HG03196 (cell line): ENCODE measurements around the gene ZNF143.
"Not testable (repeated sequence)": the region's sequence is repeated elsewhere in the genome, so short reads cannot be mapped to it uniquely, and the experiment has no call there.

Experiments used
- ATAC-seq: cut with Tn5 transposase; IDR thresholded peaks from one replicate; pipeline ENCODE4 v1.9.1; 2021; ENCODE audit not compliant: unreplicated experiment

The ZNF143 gene

GRCh38 chr11:9460322-9461062, at the start of gene ZNF143:
Gene ZNF143, plus strand, starts transcription at chr11:9461012. Its CDS starts 10,297 bp downstream, at chr11:9471309.
- ATAC-seq = peak; percentile 90

GRCh38 chr11:9428706-9429105, 32.1 kb upstream of the ZNF143 start:
- no peak for ATAC-seq

- no peak for ATAC-seq
Observed at GRCh38 chr11:9438611-9439010, 22.2 kb upstream of the ZNF143 start.

GRCh38 chr11:9446230-9446629, 14.6 kb upstream of the ZNF143 start:
- ATAC-seq = no peak

GRCh38 chr11:9448576-9449352, 12.0 kb upstream of the ZNF143 start:
- no peak for ATAC-seq

- ATAC-seq = not testable (repeated sequence)
Observed at GRCh38 chr11:9452023-9452422, 8.8 kb upstream of the ZNF143 start.

GRCh38 chr11:9455722-9456121, 5.1 kb upstream of the ZNF143 start:
- ATAC-seq = no peak

- ATAC-seq = no peak
Observed at GRCh38 chr11:9459667-9460321, 1.0 kb upstream of the ZNF143 start.

- ATAC-seq = peak; percentile 57
Observed at GRCh38 chr11:9461063-9461759, 399 bp downstream of the ZNF143 start.

GRCh38 chr11:9461760-9462134, 935 bp downstream of the ZNF143 start:
- ATAC-seq = no peak

GRCh38 chr11:9462172-9462799, 1.5 kb downstream of the ZNF143 start:
- no peak for ATAC-seq

- ATAC-seq = no peak
Observed at GRCh38 chr11:9462806-9463537, 2.2 kb downstream of the ZNF143 start.

- no peak for ATAC-seq
Observed at GRCh38 chr11:9470765-9471164, 10.0 kb downstream of the ZNF143 start.

GRCh38 chr11:9473408-9473807, 12.6 kb downstream of the ZNF143 start:
- ATAC-seq = no peak

- no peak for ATAC-seq
Observed at GRCh38 chr11:9479899-9480298, 19.1 kb downstream of the ZNF143 start.

- ATAC-seq = no peak
Observed at GRCh38 chr11:9489080-9489765, 28.4 kb downstream of the ZNF143 start.

- ATAC-seq = no peak
Observed at GRCh38 chr11:9490376-9490775, 29.6 kb downstream of the ZNF143 start.

GRCh38 chr11:9493492-9493891, 32.7 kb downstream of the ZNF143 start:
- ATAC-seq = no peak

GRCh38 chr11:9494316-9494715, 33.5 kb downstream of the ZNF143 start:
- no peak for ATAC-seq
